DMS79 (cell line): ENCODE results near the gene NLRP9.

ENCODE experiments used
- DNase-seq: peaks from one replicate; lab custom pipeline; 2025; lab: John Stamatoyannopoulos, UW

The NLRP9 gene

GRCh38 chr19:55673465-55673864, 64.7 kb downstream of the NLRP9 start:
- no peak for DNase-seq

- DNase-seq, result no peak
Observed at GRCh38 chr19:55672418-55672817, 65.8 kb downstream of the NLRP9 start.

GRCh38 chr19:55671054-55671378, 67.2 kb downstream of the NLRP9 start:
- DNase-seq, result no peak

- DNase-seq, result no peak
Observed at GRCh38 chr19:55670280-55671053, 67.7 kb downstream of the NLRP9 start.

- DNase-seq, result no peak
Observed at GRCh38 chr19:55669418-55670279, 68.6 kb downstream of the NLRP9 start.

GRCh38 chr19:55668603-55669348, 69.4 kb downstream of the NLRP9 start:
- DNase-seq, result no peak

- no peak for DNase-seq
Observed at GRCh38 chr19:55667958-55668357, 70.2 kb downstream of the NLRP9 start.

GRCh38 chr19:55667511-55667910, 70.7 kb downstream of the NLRP9 start:
- no peak for DNase-seq

- no peak for DNase-seq
Observed at GRCh38 chr19:55667006-55667381, 71.2 kb downstream of the NLRP9 start.

- DNase-seq, result no peak
Observed at GRCh38 chr19:55666343-55667005, 71.7 kb downstream of the NLRP9 start.

GRCh38 chr19:55663846-55664536, 74.2 kb downstream of the NLRP9 start:
- no peak for DNase-seq

GRCh38 chr19:55661826-55662225, 76.4 kb downstream of the NLRP9 start:
- no peak for DNase-seq

- DNase-seq, result no peak
Observed at GRCh38 chr19:55660991-55661390, 77.2 kb downstream of the NLRP9 start.

- DNase-seq, result no peak
Observed at GRCh38 chr19:55660404-55660803, 77.8 kb downstream of the NLRP9 start.

GRCh38 chr19:55659822-55660221, 78.4 kb downstream of the NLRP9 start:
- no peak for DNase-seq

GRCh38 chr19:55658846-55659459, 79.2 kb downstream of the NLRP9 start:
- no peak for DNase-seq
